Measurements from ENCODE around the gene TGFBI.

The TGFBI gene

GRCh38 chr5:136028782-136029742 lies at the start of gene TGFBI:
TSS of gene TGFBI (plus strand) at chr5:136028988. CDS start at chr5:136029056, 68 bp downstream.
- Histone ChIP-seq H3K9me3 (ENCODE audit: insufficient read depth, low read length) (no peaks in the 10 kb centered on the region), H4K20me1 (ENCODE audit: insufficient read depth, low read length) (no peaks in the 10 kb centered on the region), H3K27ac (ENCODE audit: low read length) (no peak within 1 kb of the TSS), H3K36me3 (replicated peaks; ENCODE audit: low read depth, low read length) (no peaks in the 10 kb centered on the region), H3K4me1 (ENCODE audit: low read length) (peaks cover 12% of the 10 kb centered on the region), H3K4me3 (ENCODE audit: low read length) (no peak within 1 kb of the TSS), H3K4me2 (ENCODE audit: low read length) (no peak within 1 kb of the TSS), H3K27me3 (ENCODE audit: low read depth, low read length) (peaks cover 16% of the 10 kb centered on the region), H3K79me2 (ENCODE audit: low read length) (no peaks in the 10 kb centered on the region), H2AFZ (ENCODE audit: low read depth, low read length) (no peak within 1 kb of the TSS), H3K9ac (ENCODE audit: low read length) (no peak within 1 kb of the TSS)
- TF ChIP-seq CTCF (IDR thresholded peaks at IDR 0.05; ENCODE audit: low read depth, low read length) = no peak
- TF ChIP-seq EZH2phosphoT487 (IDR thresholded peaks at IDR 0.05; ENCODE audit: low read depth) = no peak

DNA sequence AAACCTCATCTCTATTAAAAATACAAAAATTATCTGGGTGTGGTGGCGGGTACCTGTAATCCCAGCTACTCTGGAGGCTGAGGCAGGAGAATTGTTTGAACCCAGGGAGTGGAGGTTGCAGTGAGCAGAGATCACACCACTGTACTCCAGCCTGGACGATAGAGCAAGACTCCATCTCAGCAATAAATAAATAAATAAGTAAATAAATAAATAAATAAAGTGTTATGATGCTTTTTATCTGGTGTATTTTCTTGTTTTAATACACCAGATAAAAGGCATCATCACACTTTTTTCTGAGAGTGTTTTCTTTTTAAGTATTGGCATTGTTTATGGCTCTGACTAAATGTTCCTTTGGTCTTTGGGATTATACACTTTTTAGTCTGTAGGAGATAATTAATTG lies 49.8 kb upstream of the TGFBI start:
- TF ChIP-seq EZH2phosphoT487 (IDR thresholded peaks at IDR 0.05; ENCODE audit: low read depth) = no peak
- TF ChIP-seq CTCF (IDR thresholded peaks at IDR 0.05; ENCODE audit: low read depth, low read length) = no peak
- no peaks in the 10 kb centered on the region for H3K36me3 ChIP-seq (replicated peaks; ENCODE audit: low read depth, low read length)
- no peak overlapping the region for H2AFZ ChIP-seq (ENCODE audit: low read depth, low read length)
- H3K4me2 ChIP-seq (ENCODE audit: low read length) = no peak overlapping the region
- no peaks in the 10 kb centered on the region for H3K79me2 ChIP-seq (ENCODE audit: low read length)
- H4K20me1 ChIP-seq (ENCODE audit: insufficient read depth, low read length) = no peaks in the 10 kb centered on the region
- no peaks in the 10 kb centered on the region for H3K4me1 ChIP-seq (ENCODE audit: low read length)
- no peak overlapping the region for H3K9ac ChIP-seq (ENCODE audit: low read length)
- no peaks in the 10 kb centered on the region for H3K9me3 ChIP-seq (ENCODE audit: insufficient read depth, low read length)
- no peak overlapping the region for H3K27ac ChIP-seq (ENCODE audit: low read length)
- peaks cover 42% of the 10 kb centered on the region for H3K27me3 ChIP-seq (ENCODE audit: low read depth, low read length)
- H3K4me3 ChIP-seq (ENCODE audit: low read length) = no peak overlapping the region

DNA sequence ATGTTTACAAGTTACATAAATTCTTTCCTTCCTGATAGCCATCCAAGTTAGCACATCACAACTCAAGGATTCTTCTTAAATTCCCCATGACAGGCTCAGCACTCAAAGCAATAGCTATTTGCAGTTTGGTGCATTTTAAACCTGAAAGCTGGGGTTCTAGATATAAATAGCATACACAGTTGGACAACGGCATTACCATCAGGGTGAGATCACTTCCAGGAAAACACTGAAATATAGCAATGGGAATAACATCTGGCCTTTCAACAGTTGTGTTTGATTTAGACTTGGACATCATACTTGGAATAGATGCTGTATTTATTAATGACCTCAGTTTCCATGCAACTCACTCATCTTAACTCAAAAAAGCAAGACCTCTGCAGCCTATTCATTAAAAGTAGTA lies 49.3 kb upstream of the TGFBI start:
- no peaks in the 10 kb centered on the region for H3K36me3 ChIP-seq (replicated peaks; ENCODE audit: low read depth, low read length)
- no peak overlapping the region for H3K27ac ChIP-seq (ENCODE audit: low read length)
- H3K79me2 ChIP-seq (ENCODE audit: low read length) = no peaks in the 10 kb centered on the region
- H3K27me3 ChIP-seq (ENCODE audit: low read depth, low read length) = peaks cover 38% of the 10 kb centered on the region
- no peak overlapping the region for H3K4me3 ChIP-seq (ENCODE audit: low read length)
- TF ChIP-seq CTCF (IDR thresholded peaks at IDR 0.05; ENCODE audit: low read depth, low read length) (no peak), EZH2phosphoT487 (IDR thresholded peaks at IDR 0.05; ENCODE audit: low read depth) (no peak)
- H2AFZ ChIP-seq (ENCODE audit: low read depth, low read length) = no peak overlapping the region
- H3K4me1 ChIP-seq (ENCODE audit: low read length) = no peaks in the 10 kb centered on the region
- H3K9me3 ChIP-seq (ENCODE audit: insufficient read depth, low read length) = no peaks in the 10 kb centered on the region
- no peaks in the 10 kb centered on the region for H4K20me1 ChIP-seq (ENCODE audit: insufficient read depth, low read length)
- no peak overlapping the region for H3K9ac ChIP-seq (ENCODE audit: low read length)
- H3K4me2 ChIP-seq (ENCODE audit: low read length) = no peak overlapping the region

GRCh38 chr5:135980620-135981019 lies 48.2 kb upstream of the TGFBI start:
- Histone ChIP-seq H3K27ac (ENCODE audit: low read length) (no peak overlapping the region), H3K36me3 (replicated peaks; ENCODE audit: low read depth, low read length) (no peaks in the 10 kb centered on the region), H3K4me1 (ENCODE audit: low read length) (no peaks in the 10 kb centered on the region), H3K4me3 (ENCODE audit: low read length) (no peak overlapping the region), H3K79me2 (ENCODE audit: low read length) (no peaks in the 10 kb centered on the region), H3K9ac (ENCODE audit: low read length) (no peak overlapping the region), H3K9me3 (ENCODE audit: insufficient read depth, low read length) (no peaks in the 10 kb centered on the region), H4K20me1 (ENCODE audit: insufficient read depth, low read length) (no peaks in the 10 kb centered on the region), H3K27me3 (ENCODE audit: low read depth, low read length) (peaks cover 34% of the 10 kb centered on the region), H2AFZ (ENCODE audit: low read depth, low read length) (no peak overlapping the region), H3K4me2 (ENCODE audit: low read length) (no peak overlapping the region)
- TF ChIP-seq EZH2phosphoT487 (IDR thresholded peaks at IDR 0.05; ENCODE audit: low read depth) (no peak), CTCF (IDR thresholded peaks at IDR 0.05; ENCODE audit: low read depth, low read length) (no peak)
